OCI-LY1 (cell line): ENCODE data around the gene ALG5.

Experiments
- EZH2 ChIP-seq: fragments of 200-600 bp; sonication (generic), shearing (Covaris generic); IDR thresholded peaks from 2 replicates; pipeline ENCODE4 v1.8.0; 2017; ENCODE audit warnings: borderline replicate concordance, mixed run types, mild to moderate bottlenecking, antibody characterized with exemption, low read length, moderate library complexity, mixed read lengths
- TF ChIP-seq, protein P1 (sequence below): fragments of 200-600 bp; sonication (generic), shearing (Covaris generic); IDR thresholded peaks from 2 replicates; pipeline ENCODE4 v1.5.1; 2017; ENCODE audit warnings: mild to moderate bottlenecking, antibody characterized with exemption, low read length, moderate library complexity, mixed read lengths

DNA sequence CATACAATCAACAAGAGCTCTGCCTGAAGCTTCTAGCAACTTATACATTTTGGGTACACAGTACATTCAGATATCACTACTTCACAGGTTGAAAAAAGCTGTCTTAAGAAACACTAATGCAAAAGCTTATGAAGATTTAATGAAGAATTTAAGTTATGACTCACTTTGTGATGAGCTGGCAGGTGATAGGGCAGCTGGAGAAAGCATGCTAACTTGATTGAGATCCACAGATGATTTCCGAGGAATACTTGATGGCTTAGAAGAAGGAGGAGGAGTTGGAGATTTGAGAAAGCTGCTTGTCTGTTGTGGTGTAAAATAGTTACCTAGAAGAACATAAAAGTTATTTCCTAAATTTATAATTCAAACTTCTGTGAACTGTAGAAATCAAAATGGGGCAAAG lies 24.7 kb upstream of the ALG5 start:
- TF ChIP-seq, protein P1, sequence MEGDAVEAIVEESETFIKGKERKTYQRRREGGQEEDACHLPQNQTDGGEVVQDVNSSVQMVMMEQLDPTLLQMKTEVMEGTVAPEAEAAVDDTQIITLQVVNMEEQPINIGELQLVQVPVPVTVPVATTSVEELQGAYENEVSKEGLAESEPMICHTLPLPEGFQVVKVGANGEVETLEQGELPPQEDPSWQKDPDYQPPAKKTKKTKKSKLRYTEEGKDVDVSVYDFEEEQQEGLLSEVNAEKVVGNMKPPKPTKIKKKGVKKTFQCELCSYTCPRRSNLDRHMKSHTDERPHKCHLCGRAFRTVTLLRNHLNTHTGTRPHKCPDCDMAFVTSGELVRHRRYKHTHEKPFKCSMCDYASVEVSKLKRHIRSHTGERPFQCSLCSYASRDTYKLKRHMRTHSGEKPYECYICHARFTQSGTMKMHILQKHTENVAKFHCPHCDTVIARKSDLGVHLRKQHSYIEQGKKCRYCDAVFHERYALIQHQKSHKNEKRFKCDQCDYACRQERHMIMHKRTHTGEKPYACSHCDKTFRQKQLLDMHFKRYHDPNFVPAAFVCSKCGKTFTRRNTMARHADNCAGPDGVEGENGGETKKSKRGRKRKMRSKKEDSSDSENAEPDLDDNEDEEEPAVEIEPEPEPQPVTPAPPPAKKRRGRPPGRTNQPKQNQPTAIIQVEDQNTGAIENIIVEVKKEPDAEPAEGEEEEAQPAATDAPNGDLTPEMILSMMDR, result no peak
- no peak for TF ChIP-seq EZH2
